C1 segment of cervical spinal cord (tissue), 14 donors: Measurements from ENCODE around the gene TBL3.
A peak's percentile ranks its signal among the peaks of the same experiment; 100 is the strongest.

Source experiments
- DNase-seq, 14 donors: peaks; one replicate each; lab custom pipeline; 2025; lab: John Stamatoyannopoulos, UW

The TBL3 gene

GRCh38 chr16:1981398-1981836 is 9.6 kb downstream of the TBL3 start, which contains the start of gene NOXO1:
TSS of gene NOXO1 (minus strand) at chr16:1981469. CDS start at chr16:1981179, 290 bp downstream.
- DNase-seq = no peak

- DNase-seq = peak in 6 of 14 donors; percentile 5 to 39 (median 14)
Observed at GRCh38 chr16:1982013-1982433, 10.2 kb downstream of the TBL3 start.

- no peak for DNase-seq
Observed at GRCh38 chr16:1982991-1983543, 11.2 kb downstream of the TBL3 start.

- peak in 13 of 14 donors; percentile 56 to 91 (median 76) for DNase-seq
Observed at GRCh38 chr16:1983544-1984346, 11.9 kb downstream of the TBL3 start, which contains the start of gene GFER. TSS of gene GFER (plus strand) at chr16:1984193. CDS start at chr16:1984219, 26 bp downstream.

- peak in 3 of 14 donors; percentile 21 to 58 (median 37) for DNase-seq
Observed at GRCh38 chr16:1984347-1985225, 12.7 kb downstream of the TBL3 start.

- DNase-seq = no peak
Observed at GRCh38 chr16:1985466-1986150, 13.8 kb downstream of the TBL3 start.

- DNase-seq = no peak
Observed at GRCh38 chr16:1987198-1987597, 15.3 kb downstream of the TBL3 start.

- DNase-seq = no peak
Observed at GRCh38 chr16:1989209-1990100, 17.6 kb downstream of the TBL3 start, which contains the start of gene SYNGR3. TSS of gene SYNGR3 (plus strand) at chr16:1989970. CDS start at chr16:1990103, 133 bp downstream.

- no peak for DNase-seq
Observed at GRCh38 chr16:1990101-1990350, 18.2 kb downstream of the TBL3 start.

GRCh38 chr16:1990351-1991134 is 18.7 kb downstream of the TBL3 start:
- peak in 1 of 14 donors; percentile 20 for DNase-seq

GRCh38 chr16:1991135-1991551 is 19.3 kb downstream of the TBL3 start:
- peak in 1 of 14 donors; percentile 31 for DNase-seq

- no peak for DNase-seq
Observed at GRCh38 chr16:1991588-1991947, 19.7 kb downstream of the TBL3 start.

GRCh38 chr16:1991948-1992703 is 20.3 kb downstream of the TBL3 start:
- DNase-seq = peak in 13 of 14 donors; percentile 40 to 88 (median 79)

- no peak for DNase-seq
Observed at GRCh38 chr16:1992704-1993317, 21.0 kb downstream of the TBL3 start.

- no peak for DNase-seq
Observed at GRCh38 chr16:1993731-1994131, 21.9 kb downstream of the TBL3 start.

GRCh38 chr16:1997494-1998359 is 25.9 kb downstream of the TBL3 start:
- no peak for DNase-seq

- peak in 1 of 14 donors; percentile 47 for DNase-seq
Observed at GRCh38 chr16:1998360-1998835, 26.5 kb downstream of the TBL3 start.
